ENCODE results near the gene RCOR1. TPM values are rescaled to one million over a fixed set of nuclear protein-coding genes. Genes with fewer than 3 reads are reported as not detected.

The RCOR1 gene
- total RNA-seq, 1 experiment from 2014 or later = 34.1 TPM

GRCh38 chr14:102717276-102717675 lies 124.8 kb downstream of the RCOR1 start:
- Histone ChIP-seq H3K18ac (ENCODE audit: insufficient read length, low read depth, low read length) (no peak overlapping the region), H3K14ac (ENCODE audit: insufficient read depth, low read length) (no peak overlapping the region), H2AK5ac (ENCODE audit: insufficient read length, low read length) (no peak overlapping the region), H2BK120ac (ENCODE audit: low read depth, low read length, poor library complexity, severe bottlenecking) (no peak overlapping the region), H2BK15ac (ENCODE audit: low read depth, low read length) (no peak overlapping the region), H2BK20ac (ENCODE audit: low read depth, low read length, poor library complexity, severe bottlenecking) (no peak overlapping the region), H3K4me1 (ENCODE audit: insufficient read depth, low read length) (no peaks in the 10 kb centered on the region), H2BK5ac (ENCODE audit: insufficient read length, low read length) (no peak overlapping the region), H4K20me1 (ENCODE audit: control insufficient read depth, insufficient read depth, insufficient read length) (no peaks in the 10 kb centered on the region), H3K23ac (ENCODE audit: insufficient read length, low read depth, low read length) (no peak overlapping the region), H3K9me3 (ENCODE audit: control insufficient read depth, low read depth, low read length) (no peaks in the 10 kb centered on the region), H3K79me1 (ENCODE audit: insufficient read depth, low read depth, low read length, poor library complexity, severe bottlenecking) (no peaks in the 10 kb centered on the region), H2AFZ (ENCODE audit: low read length) (no peak overlapping the region), H4K8ac (replicated peaks; ENCODE audit: insufficient read length, low read depth, low read length) (no peak overlapping the region), H3K27ac (ENCODE audit: insufficient read length, low read depth, low read length) (no peak overlapping the region), H2BK12ac (ENCODE audit: insufficient read length, low read depth, low read length) (no peak overlapping the region), H3K4ac (ENCODE audit: low read depth, low read length) (no peak overlapping the region), H3K9ac (ENCODE audit: extremely low read depth, insufficient read length, low read length) (no peak overlapping the region), H3K79me2 (ENCODE audit: insufficient read depth, low read length) (no peaks in the 10 kb centered on the region), H3K56ac (ENCODE audit: insufficient read length, low read depth, low read length) (no peak overlapping the region), H4K91ac (ENCODE audit: insufficient read length, low read depth, low read length) (no peak overlapping the region), H3K23me2 (ENCODE audit: insufficient read length, low read depth, low read length, poor library complexity, severe bottlenecking) (no peaks in the 10 kb centered on the region), H4K5ac (ENCODE audit: insufficient read length, low read depth, low read length) (no peak overlapping the region), H3K27me3 (ENCODE audit: insufficient read depth, low read length) (no peaks in the 10 kb centered on the region), H3T11ph (ENCODE audit: low read length) (no peak overlapping the region), H3K4me2 (ENCODE audit: insufficient read depth, insufficient read length, low read length) (no peak overlapping the region)
- DNase-seq = no peak
- TF ChIP-seq CTCF (conservative IDR thresholded peaks at IDR 0.05) = no peak
- peaks cover 10 to 74% (median 61%) of the 10 kb centered on the region in 3 experiments; a peak in 6 of 7 replicates for H3K36me3 Mint-ChIP-seq (ENCODE audit: insufficient read depth in 1 of 3, low read depth in 3 of 3)
- H3K27ac Mint-ChIP-seq = peak overlapping the region in 2 of 3 experiments; percentile 14 to 69; a peak in 3 of 7 replicates
- H3K9me3 Mint-ChIP-seq = no peaks in the 10 kb centered on the region
- WGBS (ENCODE audit: extremely low coverage, insufficient read length, low lambda C conversion rate) = no CpG with 5 or more reads among the region's 5 CpGs
- no peak overlapping the region for H3K4me3 Mint-ChIP-seq
- H3K27me3 Mint-ChIP-seq (ENCODE audit: low read depth) = no peaks in the 10 kb centered on the region
- peaks cover 2 to 9% of the 10 kb centered on the region in 2 experiments for H3K4me1 Mint-ChIP-seq
